Thoracic aorta (tissue), 2 donors: ENCODE data around the gene WASF3. TPM values are rescaled to one million over a fixed set of nuclear protein-coding genes. Genes with fewer than 3 reads are reported as not detected.

Experiments used
- ATAC-seq: fragments of 150-250 bp; one replicate; pipeline ENCODE4 v1.8.0; 2017; ENCODE audit warnings: low read depth; ENCODE audit not compliant: insufficient number of reproducible peaks, low FRiP score
- DNase-seq: peaks from one replicate; pipeline ENCODE4 v3.0.0-alpha.2; 2020; ENCODE audit warnings: low spot score
- H3K27ac ChIP-seq, 2 donors: fragments of 200-600 bp; sonication (generic); 1 replicate in 1 of 2; 2 replicates in 1 of 2; pipeline ENCODE4 v1.5.1; 2016; ENCODE audit warnings: mild to moderate bottlenecking in 2 of 2, moderate library complexity in 2 of 2
- H3K27me3 ChIP-seq: fragments of 200-600 bp; sonication (generic); replicated peaks from 2 replicates; pipeline ENCODE4 v1.6.0; 2016; ENCODE audit warnings: mild to moderate bottlenecking; ENCODE audit not compliant: insufficient read depth
- H3K36me3 ChIP-seq: fragments of 200-600 bp; sonication (generic); one replicate; pipeline ENCODE4 v1.5.1; 2016
- H3K4me1 ChIP-seq, 2 donors: fragments of 200-600 bp; sonication (generic); 1 replicate in 1 of 2; 2 replicates in 1 of 2; pipeline versions ENCODE4 v1.5.1 to v1.6.0; 2016; ENCODE audit warnings: low read depth in 2 of 2, mild to moderate bottlenecking in 1 of 2; ENCODE audit not compliant: control insufficient read depth in 1 of 2
- H3K4me3 ChIP-seq: fragments of 200-600 bp; sonication (generic); 2 replicates; pipeline ENCODE4 v1.5.1; 2016; ENCODE audit warnings: mild to moderate bottlenecking
- H3K9me3 ChIP-seq: fragments of 200-600 bp; sonication (generic); 2 replicates; pipeline ENCODE4 v1.5.1; 2016
- total RNA-seq, 2 donors: library from RNA; depleted of rRNA; stranded (reverse); fragments of >200 nt; gene quantifications; one replicate each; pipeline versions ENCODE4 v1.1.0 to v1.2.3, GENCODE V29; 2016
- TF ChIP-seq, protein P1 (sequence below): fragments of 200-600 bp; sonication (generic); IDR thresholded peaks from one replicate; pipeline ENCODE4 v1.5.1; 2019; ENCODE audit warnings: antibody characterized with exemption

The WASF3 gene
- 10 to 100 TPM; 16.4 to 20.0 TPM for total RNA-seq

DNA sequence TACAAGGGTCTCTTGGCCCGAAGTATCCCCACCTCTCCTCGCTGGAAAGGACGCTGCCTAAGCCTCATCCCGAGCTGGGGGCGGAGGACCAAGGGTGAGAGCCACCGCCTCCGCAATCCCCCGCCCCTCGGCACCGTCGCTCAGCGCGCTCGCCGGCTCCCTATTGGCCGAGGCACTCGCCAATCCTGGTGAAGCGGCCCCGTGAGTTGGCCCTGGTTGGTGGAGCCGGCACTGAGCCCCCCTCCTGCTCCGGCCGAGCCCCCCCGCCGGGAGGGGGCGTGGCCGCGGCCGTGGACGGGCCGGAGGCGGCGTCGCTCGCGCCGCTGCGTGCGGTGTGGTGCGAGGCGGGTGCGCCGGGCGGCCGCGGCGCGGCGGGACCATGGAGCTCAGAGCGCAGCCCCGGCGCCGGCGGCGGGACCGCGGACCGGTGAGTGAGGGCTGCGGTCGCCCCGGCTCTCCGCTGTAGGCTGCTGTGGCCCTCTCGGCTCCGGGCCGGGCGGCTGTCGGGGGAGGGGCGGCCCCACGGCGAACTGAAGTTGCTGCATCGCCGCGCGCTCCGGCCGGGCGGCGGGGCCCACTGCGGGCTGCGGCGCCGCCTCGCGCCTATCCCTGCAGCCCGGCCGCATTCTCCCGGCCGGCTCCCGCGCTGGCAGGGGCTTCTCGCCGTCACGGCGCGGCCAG lies at the start of gene WASF3:
WASF3 (plus strand) TSS at position 291 of the 681 bp plus-strand sequence. CDS start 84,588 bp downstream, outside the sequence.
- peak; percentile 89 for ATAC-seq
- peak within 1 kb of the TSS in 1 of 2 donors; percentile 49 for H3K27ac ChIP-seq
- DNase-seq = peak; percentile 57
- peak within 1 kb of the TSS; percentile 91 for H3K4me3 ChIP-seq
- peaks cover 14 to 40% of the 10 kb centered on the region in 2 donors for H3K4me1 ChIP-seq
- TF ChIP-seq, protein P1, sequence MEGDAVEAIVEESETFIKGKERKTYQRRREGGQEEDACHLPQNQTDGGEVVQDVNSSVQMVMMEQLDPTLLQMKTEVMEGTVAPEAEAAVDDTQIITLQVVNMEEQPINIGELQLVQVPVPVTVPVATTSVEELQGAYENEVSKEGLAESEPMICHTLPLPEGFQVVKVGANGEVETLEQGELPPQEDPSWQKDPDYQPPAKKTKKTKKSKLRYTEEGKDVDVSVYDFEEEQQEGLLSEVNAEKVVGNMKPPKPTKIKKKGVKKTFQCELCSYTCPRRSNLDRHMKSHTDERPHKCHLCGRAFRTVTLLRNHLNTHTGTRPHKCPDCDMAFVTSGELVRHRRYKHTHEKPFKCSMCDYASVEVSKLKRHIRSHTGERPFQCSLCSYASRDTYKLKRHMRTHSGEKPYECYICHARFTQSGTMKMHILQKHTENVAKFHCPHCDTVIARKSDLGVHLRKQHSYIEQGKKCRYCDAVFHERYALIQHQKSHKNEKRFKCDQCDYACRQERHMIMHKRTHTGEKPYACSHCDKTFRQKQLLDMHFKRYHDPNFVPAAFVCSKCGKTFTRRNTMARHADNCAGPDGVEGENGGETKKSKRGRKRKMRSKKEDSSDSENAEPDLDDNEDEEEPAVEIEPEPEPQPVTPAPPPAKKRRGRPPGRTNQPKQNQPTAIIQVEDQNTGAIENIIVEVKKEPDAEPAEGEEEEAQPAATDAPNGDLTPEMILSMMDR = no peak
- no peaks in the 10 kb centered on the region for H3K27me3 ChIP-seq
- H3K36me3 ChIP-seq = no peaks in the 10 kb centered on the region
- H3K9me3 ChIP-seq = no peaks in the 10 kb centered on the region

- DNase-seq = no peak
- H3K4me1 ChIP-seq = no peaks in the 10 kb centered on the region
- H3K4me3 ChIP-seq = no peak overlapping the region
- no peak overlapping the region for H3K27ac ChIP-seq
- no peaks in the 10 kb centered on the region for H3K27me3 ChIP-seq
- no peaks in the 10 kb centered on the region for H3K9me3 ChIP-seq
- TF ChIP-seq, protein P1 = no peak
- no peak for ATAC-seq
- no peaks in the 10 kb centered on the region for H3K36me3 ChIP-seq
Observed at GRCh38 chr13:26508885-26509284, 48.6 kb upstream of the WASF3 start.

- Histone ChIP-seq H3K27me3 (no peaks in the 10 kb centered on the region), H3K9me3 (no peaks in the 10 kb centered on the region), H3K4me1 (no peaks in the 10 kb centered on the region), H3K27ac (no peak overlapping the region), H3K36me3 (no peaks in the 10 kb centered on the region), H3K4me3 (no peak overlapping the region)
- ATAC-seq (no peak), DNase-seq (no peak)
- TF ChIP-seq, protein P1 = no peak
Observed at GRCh38 chr13:26509491-26509890, 48.0 kb upstream of the WASF3 start.

DNA sequence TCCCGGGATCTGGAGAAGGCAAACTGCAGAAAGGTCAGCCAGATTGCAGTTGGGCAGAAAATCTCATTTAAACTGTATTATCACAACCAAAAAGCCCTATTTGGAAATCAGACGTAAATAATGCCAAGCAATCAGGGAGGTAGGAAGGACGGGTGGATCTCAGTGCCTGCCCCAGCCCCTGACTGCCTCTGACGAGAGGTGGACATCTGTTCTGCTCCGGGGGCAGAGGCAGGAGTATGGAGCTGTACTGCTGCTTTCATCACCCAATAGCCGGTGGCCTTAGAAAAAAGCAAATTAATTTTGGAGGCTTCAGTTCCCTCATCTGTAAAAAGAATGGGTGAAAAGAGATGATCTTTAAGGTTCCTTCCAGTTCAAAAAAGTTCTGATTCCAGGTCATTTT lies 43.6 kb upstream of the WASF3 start:
- TF ChIP-seq, protein P1 = no peak
- Histone ChIP-seq H3K27ac (no peak overlapping the region), H3K27me3 (no peaks in the 10 kb centered on the region), H3K9me3 (no peaks in the 10 kb centered on the region), H3K4me1 (no peaks in the 10 kb centered on the region), H3K4me3 (no peak overlapping the region), H3K36me3 (no peaks in the 10 kb centered on the region)
- ATAC-seq (no peak), DNase-seq (no peak)

DNA sequence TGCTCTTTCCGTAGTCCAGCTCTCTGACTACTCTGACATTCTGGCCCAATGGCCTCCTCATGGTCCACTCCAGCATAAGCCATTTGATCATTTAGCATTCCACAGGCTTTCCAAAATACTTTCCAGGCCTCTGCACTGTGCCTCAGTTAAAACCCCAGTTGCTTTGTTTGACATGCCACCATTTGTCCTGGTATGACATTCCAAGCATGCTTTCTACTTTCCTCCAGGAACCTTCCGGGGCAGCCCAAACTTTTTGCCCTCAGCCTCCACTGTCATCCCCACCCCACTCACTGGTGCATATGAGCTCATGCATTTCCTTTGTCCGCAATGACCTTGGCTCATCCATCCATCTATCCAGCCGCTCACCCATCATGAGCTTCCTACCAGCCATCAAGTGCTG lies 41.8 kb upstream of the WASF3 start:
- TF ChIP-seq, protein P1 = no peak
- H3K4me1 ChIP-seq = no peaks in the 10 kb centered on the region
- no peaks in the 10 kb centered on the region for H3K36me3 ChIP-seq
- H3K9me3 ChIP-seq = no peaks in the 10 kb centered on the region
- no peak overlapping the region for H3K4me3 ChIP-seq
- DNase-seq (no peak), ATAC-seq (no peak)
- H3K27me3 ChIP-seq = no peaks in the 10 kb centered on the region
- no peak overlapping the region for H3K27ac ChIP-seq
